HUDEP-2 (cell line): ENCODE data around the gene SPINK4.

Source experiments
- DNase-seq, 76 experiments: peaks; one replicate each; lab custom pipeline; 2025; ENCODE audit not compliant: unreplicated experiment in 76 of 76; lab: John Stamatoyannopoulos, UW

Gene SPINK4

DNA sequence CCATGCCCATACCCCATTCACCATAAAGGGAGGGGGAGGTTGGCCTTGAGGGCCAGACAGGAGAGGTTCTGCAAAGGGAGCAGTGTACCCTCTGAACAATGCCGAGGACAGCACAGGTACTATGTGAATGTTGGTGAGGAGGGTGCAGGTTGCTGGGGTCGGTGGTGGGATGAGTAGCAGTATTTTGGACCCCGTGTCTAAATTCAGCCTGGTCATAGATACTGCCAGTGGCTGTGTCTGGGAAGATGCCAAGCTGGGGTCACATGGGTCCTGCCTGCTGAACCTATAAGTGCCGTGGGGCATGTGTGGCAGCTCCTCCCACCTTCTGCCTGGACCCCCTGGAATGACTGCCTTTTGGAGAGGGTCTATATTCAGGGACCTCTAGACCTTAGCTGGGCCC is 11.4 kb upstream of the SPINK4 start:
- DNase-seq, result no peak

DNA sequence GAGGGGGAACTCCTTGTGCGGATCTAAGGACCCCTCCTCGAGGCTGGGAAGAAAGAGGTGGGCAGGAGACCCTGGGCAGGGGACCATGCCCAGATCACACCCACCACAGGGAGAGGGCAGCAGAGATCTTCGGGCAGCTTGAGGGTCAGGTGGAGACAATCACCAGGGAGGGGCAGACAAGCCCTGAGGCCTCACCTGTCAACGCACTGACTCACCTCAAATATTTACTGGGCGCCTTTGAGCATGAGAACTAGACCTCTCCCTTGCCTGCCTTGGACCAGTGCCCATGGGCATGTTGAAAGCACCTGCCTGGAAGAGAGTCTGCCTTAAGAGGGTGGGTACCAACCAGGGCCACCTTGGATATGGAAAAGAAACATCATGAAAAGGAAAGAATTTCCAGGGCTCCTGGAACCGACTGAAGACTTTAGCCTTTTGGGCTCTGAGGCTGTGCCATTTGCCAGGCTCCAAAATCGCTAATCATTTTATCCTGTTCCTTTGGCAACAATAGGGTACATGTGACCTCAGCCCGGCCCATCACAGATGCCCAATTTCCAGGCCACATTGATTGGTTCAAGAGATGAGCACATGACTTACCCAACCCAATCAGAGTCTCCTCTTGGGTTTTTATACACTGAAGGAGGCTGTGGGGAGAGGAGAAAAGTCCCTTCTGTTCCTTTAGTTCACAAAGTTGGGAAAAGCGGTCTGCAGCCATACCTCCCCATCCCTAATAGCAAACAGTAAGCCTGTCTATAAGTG is 10.4 kb upstream of the SPINK4 start:
- DNase-seq, result no peak

DNA sequence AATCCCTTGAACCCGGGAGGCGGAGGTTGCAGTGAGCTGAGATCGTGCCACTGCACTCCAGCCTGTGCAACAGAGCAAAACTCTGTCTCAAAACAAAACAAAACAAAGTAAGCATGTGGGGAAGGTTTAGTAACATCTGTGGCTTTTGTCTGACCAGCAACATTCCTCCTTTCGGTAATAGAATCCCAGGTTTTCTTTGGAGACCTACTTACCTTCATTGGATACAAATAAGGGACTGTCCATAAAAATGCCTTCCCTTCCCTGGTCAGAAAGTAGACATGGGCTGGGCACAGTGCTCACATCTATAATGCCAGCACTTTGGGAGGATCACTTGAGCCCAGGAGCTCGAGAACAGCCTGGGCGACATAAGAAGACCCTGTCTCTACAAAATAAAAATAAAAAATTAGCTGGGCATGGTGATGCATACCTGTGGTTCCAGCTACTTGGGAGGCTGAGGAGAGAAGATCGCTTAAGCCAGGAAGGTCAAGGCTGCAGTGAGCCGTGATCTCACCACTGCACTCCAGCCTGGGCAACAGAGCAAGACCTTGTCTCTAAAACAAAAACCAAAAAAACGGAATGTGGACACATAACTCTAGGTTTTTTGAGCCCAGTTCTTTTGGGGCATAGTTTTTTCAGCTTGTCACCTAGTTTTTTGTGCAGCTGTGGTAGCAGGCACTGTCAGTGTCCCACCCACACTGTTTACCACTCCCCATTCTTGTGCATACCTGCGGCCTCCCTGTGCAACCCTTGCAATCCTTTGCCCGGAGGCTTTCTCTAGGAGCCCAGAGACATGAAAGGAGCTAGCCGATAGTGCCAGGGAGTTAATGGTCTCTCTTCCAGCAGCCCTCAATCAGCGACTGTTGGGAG is 9.0 kb upstream of the SPINK4 start:
- no peak for DNase-seq

DNA sequence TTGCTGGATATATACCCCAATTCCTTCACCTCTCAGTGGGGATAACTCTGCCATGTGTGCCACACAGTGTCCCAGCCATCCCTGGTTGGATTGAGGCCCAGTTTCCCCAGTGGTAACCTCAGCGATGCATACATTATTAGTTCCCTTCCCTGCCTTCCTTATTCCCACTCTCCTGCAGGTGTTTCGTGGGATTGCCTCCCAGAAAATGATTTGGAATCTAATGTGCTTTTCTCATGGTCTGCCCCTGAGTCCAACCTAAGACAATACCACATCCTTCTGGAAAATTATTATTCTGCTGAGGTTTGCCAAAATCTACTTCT is 8.4 kb upstream of the SPINK4 start:
- DNase-seq, result no peak

DNA sequence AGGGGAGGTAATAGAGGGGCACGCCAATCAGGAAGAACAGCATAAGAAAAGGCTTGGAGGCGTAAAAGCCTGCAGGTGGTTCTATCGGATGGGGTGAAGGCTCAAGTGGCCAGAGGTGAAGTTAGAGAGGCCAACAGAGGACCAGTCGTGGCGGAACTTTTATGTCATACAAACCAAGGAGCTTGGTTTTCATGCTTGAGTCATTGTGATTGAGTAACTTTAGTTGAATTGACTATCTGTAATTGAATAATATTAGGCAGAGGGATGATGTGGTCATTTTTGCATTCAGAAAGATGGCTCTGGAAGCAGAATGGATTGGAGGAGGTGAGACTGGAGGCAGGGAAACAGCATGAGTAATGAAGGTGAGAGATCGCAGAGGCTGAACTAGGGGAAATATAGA is 7.2 kb upstream of the SPINK4 start:
- no peak for DNase-seq

DNA sequence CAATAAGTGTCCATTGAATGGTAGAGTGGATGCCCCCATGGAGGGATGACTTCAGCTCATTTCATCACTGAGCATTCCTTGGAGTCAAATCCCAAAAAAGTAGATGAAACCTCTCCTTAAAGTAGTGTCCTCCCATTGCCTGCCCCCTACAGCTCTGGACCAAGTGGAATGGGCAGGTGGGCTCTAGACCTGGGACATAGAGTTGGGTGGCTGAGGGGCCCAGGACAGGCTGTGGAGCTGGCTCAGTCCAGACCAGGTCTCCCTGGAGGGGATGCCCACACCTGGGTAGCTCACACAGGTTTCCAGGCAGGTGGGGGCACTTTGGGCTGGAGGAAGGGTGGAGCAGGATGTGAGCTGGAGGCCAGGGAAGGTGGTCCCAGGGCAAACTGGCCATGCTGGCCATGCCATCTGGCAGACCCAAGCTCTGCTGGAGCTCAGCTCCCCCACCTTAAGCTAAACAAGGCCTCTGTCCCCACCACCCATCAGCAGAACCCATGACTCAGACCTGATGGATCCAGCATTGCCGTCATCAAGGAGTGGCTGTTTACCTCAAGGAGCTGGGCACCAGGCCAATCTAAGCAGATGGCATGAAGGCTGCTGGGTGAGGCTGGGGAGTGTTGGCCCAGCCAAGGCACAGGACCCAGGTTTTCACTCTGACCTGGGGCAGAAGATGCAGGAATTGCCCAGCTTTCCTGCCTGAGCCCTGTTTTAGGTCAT is 6.2 kb upstream of the SPINK4 start:
- DNase-seq, result peak in 68 of 76 experiments; percentile 4 to 81 (median 58)

DNA sequence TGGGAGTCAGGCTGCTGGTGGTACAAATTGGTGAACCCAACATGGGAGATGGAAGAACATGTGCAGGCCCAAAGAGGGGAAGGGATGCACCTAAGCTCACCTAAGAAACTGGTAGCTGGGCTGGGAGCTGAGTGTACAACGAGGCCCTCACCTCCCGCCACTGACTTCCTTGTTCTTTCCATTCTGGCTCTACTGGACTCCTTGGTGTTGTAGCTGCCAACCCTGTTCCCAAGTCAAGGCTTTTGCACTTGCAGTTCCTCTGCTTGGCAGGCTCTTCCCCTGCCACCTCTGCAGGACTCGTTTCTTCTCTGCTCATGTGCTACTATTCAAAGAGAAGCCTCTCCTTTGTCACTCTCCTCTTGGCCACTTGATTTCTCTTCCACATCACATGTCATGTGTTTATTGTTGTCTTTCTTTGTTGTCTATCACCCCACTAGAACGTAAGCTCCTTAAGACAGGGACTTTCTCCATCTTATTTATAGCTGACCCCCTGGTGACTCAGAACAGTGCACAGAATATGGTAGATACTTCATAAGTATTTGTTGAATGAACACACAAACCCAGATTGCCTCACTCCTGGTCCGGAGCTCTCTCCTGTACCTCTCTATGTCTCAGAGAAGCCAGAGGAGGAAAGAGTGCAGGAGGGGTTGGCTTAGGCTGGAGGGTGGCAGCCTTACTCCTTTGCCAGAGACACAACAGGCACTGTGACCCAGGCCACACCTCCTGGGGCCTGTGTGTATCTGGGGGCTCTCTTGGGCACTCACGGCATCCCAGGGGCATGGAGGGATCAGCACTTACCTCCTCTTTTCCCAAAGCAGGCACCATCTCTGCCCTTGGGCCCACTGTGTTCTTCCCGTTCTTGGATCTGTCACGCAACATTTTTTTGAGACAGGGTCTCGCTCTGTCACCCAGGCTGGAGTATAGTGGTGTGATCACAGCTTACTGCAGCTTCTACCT is 5.2 kb upstream of the SPINK4 start:
- DNase-seq, result no peak

DNA sequence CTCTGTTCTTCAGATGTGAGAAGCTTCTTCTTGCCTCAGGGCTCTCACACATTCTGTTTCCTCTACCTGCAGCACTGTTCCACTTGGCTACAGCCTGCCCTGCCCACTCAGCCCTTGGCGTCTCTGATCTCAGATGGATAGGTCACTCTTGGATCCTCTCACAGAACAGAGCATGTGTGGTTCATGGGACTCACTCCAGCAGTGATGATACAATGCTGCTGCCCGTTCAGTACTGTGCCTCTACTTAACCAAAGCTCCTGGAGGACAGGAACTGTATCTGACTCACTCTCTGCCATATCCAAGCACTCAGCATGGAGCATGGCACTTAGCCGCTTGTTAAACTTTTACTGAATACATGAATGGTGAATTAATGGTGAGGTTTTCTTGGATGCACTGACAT is 3.4 kb upstream of the SPINK4 start:
- no peak for DNase-seq

DNA sequence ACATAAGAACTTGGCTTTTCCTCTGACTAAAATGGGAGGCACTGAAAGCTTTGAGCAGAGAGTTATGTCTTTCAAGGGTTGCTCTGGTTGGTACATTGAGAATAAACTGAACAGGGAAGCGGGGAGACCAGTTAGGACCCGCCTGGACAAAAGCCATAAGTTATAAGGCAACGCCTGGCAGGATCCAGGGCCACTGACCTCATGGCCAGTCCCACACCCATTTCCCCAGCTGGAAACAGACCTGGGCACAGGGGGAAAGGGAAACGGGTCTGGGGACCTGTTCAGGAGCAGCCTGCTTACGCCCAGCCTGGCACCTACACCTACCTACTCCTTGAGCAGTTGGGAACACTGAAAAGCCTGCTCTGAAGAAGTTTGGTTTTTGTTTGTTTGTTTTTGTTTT is 1.3 kb downstream of the SPINK4 start:
- no peak for DNase-seq

DNA sequence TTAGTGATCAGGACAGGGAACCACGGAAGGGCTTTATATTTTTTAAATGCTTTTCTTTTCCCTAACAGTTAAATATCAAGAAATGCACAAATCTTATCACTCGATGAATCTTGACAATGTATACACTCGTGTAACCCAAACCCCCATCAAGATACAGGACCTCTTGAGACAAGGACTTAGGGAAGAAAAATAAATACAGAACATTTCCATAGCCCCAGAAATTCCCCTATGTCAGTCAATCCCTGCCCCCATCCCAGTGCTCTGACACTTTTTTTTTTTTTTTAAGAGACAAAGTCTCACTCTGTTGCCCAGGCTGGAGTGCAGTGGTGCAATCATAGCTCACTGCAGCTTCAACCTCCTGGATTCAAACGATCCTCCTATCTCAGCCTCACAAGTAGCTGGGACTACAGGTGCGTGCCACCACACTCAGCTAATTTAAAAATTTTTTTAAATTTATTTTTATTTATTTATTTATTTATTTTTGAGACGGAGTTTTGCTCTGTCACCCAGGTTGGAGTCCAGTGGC is 2.7 kb downstream of the SPINK4 start:
- DNase-seq, result no peak

DNA sequence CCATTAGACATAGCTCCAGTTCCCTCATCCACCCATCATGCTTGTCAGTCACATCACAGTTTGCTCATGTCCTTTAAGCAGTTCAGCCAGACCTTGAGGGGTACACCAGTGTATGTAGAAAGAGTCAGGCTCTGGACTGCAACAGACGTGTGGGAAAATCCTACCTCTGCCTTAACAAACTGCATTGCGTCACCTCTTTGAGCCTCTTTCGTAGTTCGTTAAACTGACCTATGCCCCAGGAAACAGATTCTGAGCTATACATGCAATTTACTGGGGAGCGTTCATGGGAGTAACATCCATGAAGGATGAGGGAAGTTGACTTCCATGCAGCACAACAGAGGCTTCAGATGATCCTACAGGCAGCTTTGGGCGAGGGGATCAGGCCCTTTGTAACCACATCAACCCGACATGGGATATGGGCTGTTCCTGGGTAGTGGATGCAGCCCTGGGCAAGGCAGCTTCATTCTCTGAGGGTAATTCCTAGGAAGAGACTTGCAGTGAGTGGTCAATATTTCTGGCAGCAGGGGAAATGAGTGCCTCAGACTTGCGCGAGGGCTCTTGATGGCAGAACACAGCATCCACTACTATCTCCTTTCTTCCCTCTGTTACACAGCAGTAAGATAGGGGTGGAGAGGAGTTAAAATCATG is 4.3 kb downstream of the SPINK4 start:
- DNase-seq, result no peak

DNA sequence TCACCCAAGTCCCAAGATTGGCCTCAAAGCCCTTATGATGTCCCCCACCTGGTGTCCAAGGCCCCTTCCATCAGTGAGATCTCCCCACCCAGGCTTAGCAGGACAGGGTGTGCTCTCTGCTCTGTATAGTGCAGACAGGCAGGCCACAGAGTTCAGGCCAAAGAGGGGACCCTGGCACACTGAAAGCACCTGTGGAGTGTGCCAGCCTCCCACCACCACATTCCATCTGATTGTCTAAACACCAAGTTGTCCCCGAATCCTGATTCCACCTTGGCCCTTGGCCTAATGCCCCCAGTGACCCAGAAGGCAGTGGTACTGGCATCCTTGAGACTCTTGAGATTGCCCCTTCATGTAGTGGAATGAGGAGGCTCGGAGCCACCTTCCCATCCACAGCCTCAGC is 5.4 kb downstream of the SPINK4 start:
- DNase-seq, result no peak

DNA sequence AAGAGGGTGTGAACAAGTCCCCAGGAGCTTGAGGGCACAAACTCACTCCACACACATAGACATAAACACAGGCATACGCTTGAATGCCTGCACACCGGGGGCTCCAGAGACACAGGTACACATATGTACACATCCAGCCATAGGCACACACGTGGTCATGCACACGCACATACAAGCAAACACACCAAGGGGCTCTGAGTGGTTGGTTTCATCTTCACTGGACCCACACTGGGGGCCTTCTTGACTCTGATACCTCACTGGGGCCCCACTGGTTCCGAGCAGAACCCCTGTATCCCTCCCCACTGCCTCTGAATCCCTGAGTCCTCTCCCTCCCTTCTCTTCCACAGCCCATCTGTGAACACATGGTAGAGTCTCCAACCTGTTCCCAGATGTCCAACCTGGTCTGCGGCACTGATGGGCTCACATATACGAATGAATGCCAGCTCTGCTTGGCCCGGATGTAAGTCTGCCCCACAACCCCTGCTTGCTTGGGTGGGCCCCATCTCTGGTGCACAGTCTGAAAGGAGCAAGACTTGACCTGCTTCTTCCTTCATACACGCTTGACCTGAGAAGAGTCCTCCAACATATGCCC is 6.4 kb downstream of the SPINK4 start:
- DNase-seq, result no peak

DNA sequence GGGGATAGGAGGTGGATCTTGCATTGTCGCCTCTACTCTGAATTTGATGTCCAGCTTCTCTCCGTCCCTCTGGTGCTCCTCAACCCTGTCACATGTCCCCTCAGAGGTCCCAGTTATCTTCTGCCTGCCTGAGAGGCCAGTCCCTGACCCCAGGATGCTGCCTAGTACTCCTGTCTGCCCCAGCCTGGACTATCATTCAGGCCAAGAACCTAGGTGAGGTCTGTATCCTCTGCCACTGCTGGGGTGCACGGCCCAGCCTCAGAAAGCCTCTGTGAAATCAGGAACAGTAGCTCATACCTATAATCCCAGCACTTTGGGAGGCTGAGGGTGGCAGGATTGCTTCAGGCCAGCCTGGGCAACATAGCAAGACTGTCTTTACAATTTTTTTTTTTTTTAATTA is 8.6 kb downstream of the SPINK4 start:
- DNase-seq, result no peak

DNA sequence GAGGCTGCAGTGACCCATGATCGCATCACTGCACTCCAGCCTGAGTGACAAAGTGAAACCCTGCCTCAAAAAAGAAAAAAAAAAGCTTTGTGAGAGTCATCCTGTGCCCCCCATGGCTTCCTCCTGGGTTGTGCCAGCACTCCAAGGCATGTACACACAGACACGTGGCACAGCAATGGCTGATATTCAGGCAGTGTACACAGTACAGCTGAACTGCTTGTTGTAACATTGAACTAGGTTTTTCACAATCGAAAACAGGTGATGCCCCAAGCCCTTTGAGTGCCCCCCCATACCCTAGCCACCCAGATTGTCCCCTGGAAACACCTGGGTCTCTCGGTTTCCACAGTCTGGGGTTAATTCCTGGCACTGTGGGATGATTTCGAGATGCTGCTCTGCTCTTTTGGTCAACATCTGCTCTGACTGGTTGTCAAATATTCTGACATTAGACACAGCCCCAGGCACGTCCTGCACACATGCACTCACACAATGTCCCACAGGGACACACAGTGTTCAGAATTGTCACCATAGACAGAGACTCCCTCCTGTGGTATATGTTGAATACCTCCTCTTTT is 9.2 kb downstream of the SPINK4 start:
- no peak for DNase-seq

DNA sequence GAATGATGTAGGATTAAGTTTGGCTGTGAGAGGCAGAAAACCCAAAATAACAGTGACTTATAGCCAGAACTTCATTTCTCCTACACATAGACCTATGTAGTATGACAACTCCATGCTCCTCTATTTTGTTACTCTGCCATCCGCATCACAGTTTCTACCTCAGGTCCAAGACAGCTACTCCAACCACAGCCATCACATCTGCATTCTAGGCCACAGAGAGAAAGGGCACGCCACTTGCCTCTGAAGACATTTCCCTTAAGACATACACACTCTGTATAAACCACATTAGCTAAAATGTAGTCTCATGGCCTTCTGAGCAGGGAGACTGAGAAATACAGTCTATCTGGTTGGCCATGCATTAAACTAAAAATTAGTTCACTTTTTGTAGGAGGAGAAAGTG is 10.0 kb downstream of the SPINK4 start:
- DNase-seq, result no peak

DNA sequence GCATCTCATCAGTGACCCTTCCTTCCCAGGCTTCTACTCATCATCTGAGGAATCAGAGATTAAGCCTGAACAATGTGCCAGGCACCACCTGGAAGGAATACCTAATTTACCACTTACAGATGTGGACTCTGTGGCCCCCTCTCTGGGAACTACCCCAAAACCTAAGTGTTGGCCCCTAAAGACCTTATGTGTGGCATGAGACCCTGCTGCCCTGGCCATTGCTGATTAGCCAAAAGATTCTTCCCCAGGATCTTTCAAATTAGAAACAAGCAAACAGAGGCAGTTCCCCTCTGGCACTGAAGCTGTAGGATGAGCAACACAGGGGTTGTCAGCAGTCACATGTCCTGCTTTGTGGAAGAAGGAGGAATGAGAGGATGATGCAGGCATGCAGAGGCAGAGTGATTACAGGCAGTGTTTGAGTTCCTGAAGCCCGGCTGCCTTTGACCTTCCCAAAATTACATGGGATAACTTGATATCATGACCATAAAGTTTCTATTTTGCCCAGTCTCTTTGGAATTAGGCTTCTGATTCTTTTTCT is 10.6 kb downstream of the SPINK4 start:
- no peak for DNase-seq

DNA sequence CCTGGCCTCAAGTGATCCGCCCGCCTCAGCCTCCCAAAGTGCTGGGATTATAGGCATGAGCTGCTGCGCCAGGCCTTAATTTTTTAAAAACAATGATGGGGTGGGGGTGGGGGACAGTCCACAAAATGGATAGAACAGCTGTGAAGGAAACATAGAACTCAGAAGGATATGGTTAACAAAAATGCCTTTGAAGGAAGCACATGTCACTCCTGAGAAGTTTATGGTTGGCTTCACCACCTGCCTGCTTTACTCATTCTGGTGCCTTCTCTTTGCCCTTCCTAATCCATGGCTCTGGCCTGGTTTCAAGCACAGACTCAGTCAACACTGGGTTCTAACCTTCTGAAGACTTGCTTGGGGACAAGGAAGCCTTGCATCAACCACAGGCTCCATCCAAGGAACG is 14.2 kb downstream of the SPINK4 start:
- DNase-seq, result no peak

DNA sequence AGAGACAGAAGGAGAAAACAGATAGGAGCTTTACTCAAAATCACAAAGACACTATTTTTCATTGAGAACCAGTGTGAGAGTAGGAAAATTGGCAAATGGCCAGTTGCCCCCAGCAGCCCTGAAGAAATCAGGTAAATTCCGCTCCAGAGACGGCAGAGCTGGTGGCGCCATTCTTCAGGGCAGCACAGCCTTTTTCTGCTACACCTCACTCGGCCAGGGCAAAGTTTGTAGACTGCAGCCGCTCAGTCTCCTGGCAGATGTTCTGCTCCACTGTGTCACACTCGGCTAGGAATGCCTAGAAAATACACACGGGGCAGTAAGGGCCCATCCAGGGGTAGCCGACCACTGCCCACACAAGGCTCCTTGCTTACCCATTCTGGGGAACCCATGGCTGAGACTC is 15.0 kb downstream of the SPINK4 start:
- DNase-seq, result no peak
